ENCODE results near the gene ATR. TPM values are rescaled to one million over a fixed set of nuclear protein-coding genes. Genes with fewer than 3 reads are reported as not detected.
"Not testable (repeated sequence)": the region's sequence is repeated elsewhere in the genome, so short reads cannot be mapped to it uniquely, and the experiment has no call there.

ATR gene
- total RNA-seq, 1 donor from 2014 or later: 26.9 TPM

DNA sequence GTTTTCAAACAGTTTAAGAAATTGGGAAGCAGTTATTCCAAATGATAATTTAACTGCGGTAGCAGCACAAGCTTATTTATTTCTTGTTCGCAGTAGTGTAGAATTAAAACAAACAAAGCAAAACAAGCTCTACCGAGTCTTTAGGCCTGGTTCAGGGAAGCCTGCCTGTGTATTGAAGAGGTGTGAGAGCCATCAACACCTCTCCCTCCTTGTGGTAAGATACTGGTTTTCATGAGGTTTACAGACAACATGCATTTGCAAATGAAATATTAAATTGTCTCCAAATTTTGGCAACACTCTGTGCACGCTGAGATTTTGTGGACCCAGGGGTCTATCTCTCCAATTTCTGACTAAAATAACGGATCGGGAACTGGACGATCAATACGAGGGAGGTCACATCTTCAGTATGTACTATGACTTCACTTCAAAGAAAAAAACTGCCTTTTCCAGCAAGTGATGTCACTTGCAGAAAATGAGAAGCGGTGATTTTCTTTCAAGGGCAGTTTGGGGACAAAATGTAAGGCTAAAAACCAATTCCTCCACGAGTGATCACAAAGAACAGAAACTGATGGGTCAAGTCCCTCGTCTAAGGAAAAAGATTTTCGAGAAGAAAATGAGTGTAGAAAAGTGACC is 721 bp downstream of the ATR start:
- H3K79me2 ChIP-seq (ENCODE audit: insufficient read depth, low read length): peaks cover 56% of the 10 kb centered on the region
- H3K4me1 ChIP-seq (ENCODE audit: insufficient read depth, low read length): peaks cover 11% of the 10 kb centered on the region
- no peak for TF ChIP-seq EZH2 (IDR thresholded peaks at IDR 0.05; ENCODE audit: insufficient read depth, low read length)
- TF ChIP-seq, protein P1, sequence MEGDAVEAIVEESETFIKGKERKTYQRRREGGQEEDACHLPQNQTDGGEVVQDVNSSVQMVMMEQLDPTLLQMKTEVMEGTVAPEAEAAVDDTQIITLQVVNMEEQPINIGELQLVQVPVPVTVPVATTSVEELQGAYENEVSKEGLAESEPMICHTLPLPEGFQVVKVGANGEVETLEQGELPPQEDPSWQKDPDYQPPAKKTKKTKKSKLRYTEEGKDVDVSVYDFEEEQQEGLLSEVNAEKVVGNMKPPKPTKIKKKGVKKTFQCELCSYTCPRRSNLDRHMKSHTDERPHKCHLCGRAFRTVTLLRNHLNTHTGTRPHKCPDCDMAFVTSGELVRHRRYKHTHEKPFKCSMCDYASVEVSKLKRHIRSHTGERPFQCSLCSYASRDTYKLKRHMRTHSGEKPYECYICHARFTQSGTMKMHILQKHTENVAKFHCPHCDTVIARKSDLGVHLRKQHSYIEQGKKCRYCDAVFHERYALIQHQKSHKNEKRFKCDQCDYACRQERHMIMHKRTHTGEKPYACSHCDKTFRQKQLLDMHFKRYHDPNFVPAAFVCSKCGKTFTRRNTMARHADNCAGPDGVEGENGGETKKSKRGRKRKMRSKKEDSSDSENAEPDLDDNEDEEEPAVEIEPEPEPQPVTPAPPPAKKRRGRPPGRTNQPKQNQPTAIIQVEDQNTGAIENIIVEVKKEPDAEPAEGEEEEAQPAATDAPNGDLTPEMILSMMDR (IDR thresholded peaks at IDR 0.05; ENCODE audit: insufficient read depth, low read depth, low read length): no peak
- H3K27me3 ChIP-seq (ENCODE audit: insufficient read depth, low read length): peaks cover 5% of the 10 kb centered on the region
- no peaks in the 10 kb centered on the region for H3K9me3 ChIP-seq (ENCODE audit: insufficient read depth, low read depth, low read length)
- H3K4me3 ChIP-seq (ENCODE audit: insufficient read depth, low read depth, low read length): peak overlapping the region; percentile 90
- Mint-ChIP-seq H3K4me1 (ENCODE audit: low read depth, unreplicated experiment) (peaks cover 16% of the 10 kb centered on the region), H3K27ac (ENCODE audit: unreplicated experiment) (peak overlapping the region; percentile 98), H3K27me3 (ENCODE audit: low read depth, unreplicated experiment) (no peaks in the 10 kb centered on the region), H3K9me3 (ENCODE audit: unreplicated experiment) (no peaks in the 10 kb centered on the region), H3K36me3 (ENCODE audit: low read depth, unreplicated experiment) (no peaks in the 10 kb centered on the region), H3K4me3 (ENCODE audit: unreplicated experiment) (peak overlapping the region; percentile 100)
- peak overlapping the region; percentile 94 for H3K4me2 ChIP-seq (ENCODE audit: low read length)
- FAIRE-seq: no peak
- peak overlapping the region; percentile 94 for H3K9ac ChIP-seq (ENCODE audit: low read length)
- peak overlapping the region; percentile 90 for H3K27ac ChIP-seq (ENCODE audit: low read depth, low read length)
- peaks cover 3% of the 10 kb centered on the region for H3K36me3 ChIP-seq (ENCODE audit: insufficient read depth, low read length)
- peak; percentile 37 for DNase-seq (ENCODE audit: low read depth)
- peak overlapping the region; percentile 89 for H2AFZ ChIP-seq (ENCODE audit: low read depth, low read length)
- peaks cover 12% of the 10 kb centered on the region for H4K20me1 ChIP-seq (ENCODE audit: insufficient read depth, low read length)

GRCh38 chr3:142576792-142577191 is 1.7 kb downstream of the ATR start:
- Histone ChIP-seq H3K9ac (ENCODE audit: low read length) (no peak overlapping the region), H3K27me3 (ENCODE audit: insufficient read depth, low read length) (peaks cover 5% of the 10 kb centered on the region), H3K27ac (ENCODE audit: low read depth, low read length) (no peak overlapping the region), H3K36me3 (ENCODE audit: insufficient read depth, low read length) (peaks cover 3% of the 10 kb centered on the region), H4K20me1 (ENCODE audit: insufficient read depth, low read length) (peaks cover 12% of the 10 kb centered on the region), H3K4me2 (ENCODE audit: low read length) (peak overlapping the region; percentile 94), H3K4me1 (ENCODE audit: insufficient read depth, low read length) (peaks cover 11% of the 10 kb centered on the region), H2AFZ (ENCODE audit: low read depth, low read length) (no peak overlapping the region), H3K4me3 (ENCODE audit: insufficient read depth, low read depth, low read length) (no peak overlapping the region), H3K9me3 (ENCODE audit: insufficient read depth, low read depth, low read length) (no peaks in the 10 kb centered on the region), H3K79me2 (ENCODE audit: insufficient read depth, low read length) (peaks cover 62% of the 10 kb centered on the region)
- DNase-seq (ENCODE audit: low read depth) (no peak), FAIRE-seq (no peak)
- H3K27me3 Mint-ChIP-seq (ENCODE audit: low read depth, unreplicated experiment): no peaks in the 10 kb centered on the region
- TF ChIP-seq, protein P1 (IDR thresholded peaks at IDR 0.05; ENCODE audit: insufficient read depth, low read depth, low read length): no peak
- TF ChIP-seq EZH2 (IDR thresholded peaks at IDR 0.05; ENCODE audit: insufficient read depth, low read length): no peak
- peak overlapping the region; percentile 100 for H3K4me3 Mint-ChIP-seq (ENCODE audit: unreplicated experiment)
- H3K36me3 Mint-ChIP-seq (ENCODE audit: low read depth, unreplicated experiment): no peaks in the 10 kb centered on the region
- H3K27ac Mint-ChIP-seq (ENCODE audit: unreplicated experiment): no peak overlapping the region
- peaks cover 16% of the 10 kb centered on the region for H3K4me1 Mint-ChIP-seq (ENCODE audit: low read depth, unreplicated experiment)
- no peaks in the 10 kb centered on the region for H3K9me3 Mint-ChIP-seq (ENCODE audit: unreplicated experiment)

GRCh38 chr3:142574665-142575064 is 3.9 kb downstream of the ATR start:
- Histone ChIP-seq H3K4me3 (ENCODE audit: insufficient read depth, low read depth, low read length) (no peak overlapping the region), H3K4me1 (ENCODE audit: insufficient read depth, low read length) (peaks cover 11% of the 10 kb centered on the region), H2AFZ (ENCODE audit: low read depth, low read length) (no peak overlapping the region), H3K9ac (ENCODE audit: low read length) (no peak overlapping the region), H3K36me3 (ENCODE audit: insufficient read depth, low read length) (peaks cover 4% of the 10 kb centered on the region), H3K27me3 (ENCODE audit: insufficient read depth, low read length) (no peaks in the 10 kb centered on the region), H3K4me2 (ENCODE audit: low read length) (no peak overlapping the region), H3K79me2 (ENCODE audit: insufficient read depth, low read length) (peaks cover 72% of the 10 kb centered on the region), H3K9me3 (ENCODE audit: insufficient read depth, low read depth, low read length) (no peaks in the 10 kb centered on the region), H4K20me1 (ENCODE audit: insufficient read depth, low read length) (peaks cover 12% of the 10 kb centered on the region), H3K27ac (ENCODE audit: low read depth, low read length) (no peak overlapping the region)
- no peak for FAIRE-seq
- Mint-ChIP-seq H3K27me3 (ENCODE audit: low read depth, unreplicated experiment) (no peaks in the 10 kb centered on the region), H3K4me3 (ENCODE audit: unreplicated experiment) (no peak overlapping the region), H3K36me3 (ENCODE audit: low read depth, unreplicated experiment) (no peaks in the 10 kb centered on the region), H3K4me1 (ENCODE audit: low read depth, unreplicated experiment) (peaks cover 16% of the 10 kb centered on the region), H3K27ac (ENCODE audit: unreplicated experiment) (no peak overlapping the region), H3K9me3 (ENCODE audit: unreplicated experiment) (no peaks in the 10 kb centered on the region)
- DNase-seq (ENCODE audit: low read depth): no peak
- TF ChIP-seq, protein P1 (IDR thresholded peaks at IDR 0.05; ENCODE audit: insufficient read depth, low read depth, low read length): no peak
- TF ChIP-seq EZH2 (IDR thresholded peaks at IDR 0.05; ENCODE audit: insufficient read depth, low read length): no peak

- not testable (repeated sequence) for H3K9ac ChIP-seq (ENCODE audit: low read length); H3K4me2 ChIP-seq (ENCODE audit: low read length); H3K27me3 Mint-ChIP-seq (ENCODE audit: low read depth, unreplicated experiment); H3K36me3 Mint-ChIP-seq (ENCODE audit: low read depth, unreplicated experiment); H3K9me3 ChIP-seq (ENCODE audit: insufficient read depth, low read depth, low read length); H3K27me3 ChIP-seq (ENCODE audit: insufficient read depth, low read length); H3K27ac Mint-ChIP-seq (ENCODE audit: unreplicated experiment); H3K4me3 Mint-ChIP-seq (ENCODE audit: unreplicated experiment); H3K27ac ChIP-seq (ENCODE audit: low read depth, low read length); DNase-seq (ENCODE audit: low read depth); H3K9me3 Mint-ChIP-seq (ENCODE audit: unreplicated experiment); H3K36me3 ChIP-seq (ENCODE audit: insufficient read depth, low read length); H3K4me3 ChIP-seq (ENCODE audit: insufficient read depth, low read depth, low read length); FAIRE-seq; H2AFZ ChIP-seq (ENCODE audit: low read depth, low read length)
- Histone ChIP-seq H3K79me2 (ENCODE audit: insufficient read depth, low read length) (peaks cover 72% of the 10 kb centered on the region), H3K4me1 (ENCODE audit: insufficient read depth, low read length) (peaks cover 11% of the 10 kb centered on the region), H4K20me1 (ENCODE audit: insufficient read depth, low read length) (peaks cover 12% of the 10 kb centered on the region)
- H3K4me1 Mint-ChIP-seq (ENCODE audit: low read depth, unreplicated experiment): peaks cover 16% of the 10 kb centered on the region
Observed at GRCh38 chr3:142574223-142574622, 4.3 kb downstream of the ATR start.

Measured in astrocyte (in vitro differentiated cells and primary cell).